Measurements from ENCODE around the gene CHRM1.

CHRM1 gene

GRCh38 chr11:62934496-62934785, 13.3 kb upstream of the CHRM1 start:
- TF ChIP-seq POLR2A (IDR thresholded peaks at IDR 0.05; ENCODE audit: low read depth, low read length): no peak
- FAIRE-seq (no peak), DNase-seq (ENCODE audit: insufficient read length) (no peak)

- FAIRE-seq (no peak), DNase-seq (ENCODE audit: insufficient read length) (no peak)
- TF ChIP-seq TAF1 (IDR thresholded peaks at IDR 0.05; ENCODE audit: borderline replicate concordance, low read depth, low read length) (no peak), POLR2AphosphoS5 (IDR thresholded peaks at IDR 0.05; ENCODE audit: low read depth, low read length) (no peak), POLR2A (IDR thresholded peaks at IDR 0.05; ENCODE audit: low read depth, low read length) (no peak)
These were observed 12.8 kb upstream of the CHRM1 start for GRCh38 chr11:62933750-62934495.

GRCh38 chr11:62933285-62933684, 12.1 kb upstream of the CHRM1 start:
- DNase-seq (ENCODE audit: insufficient read length) (no peak), FAIRE-seq (no peak)
- TF ChIP-seq TAF1 (IDR thresholded peaks at IDR 0.05; ENCODE audit: borderline replicate concordance, low read depth, low read length): no peak
- no peak for TF ChIP-seq POLR2AphosphoS5 (IDR thresholded peaks at IDR 0.05; ENCODE audit: low read depth, low read length)
- TF ChIP-seq POLR2A (IDR thresholded peaks at IDR 0.05; ENCODE audit: low read depth, low read length): no peak

DNA sequence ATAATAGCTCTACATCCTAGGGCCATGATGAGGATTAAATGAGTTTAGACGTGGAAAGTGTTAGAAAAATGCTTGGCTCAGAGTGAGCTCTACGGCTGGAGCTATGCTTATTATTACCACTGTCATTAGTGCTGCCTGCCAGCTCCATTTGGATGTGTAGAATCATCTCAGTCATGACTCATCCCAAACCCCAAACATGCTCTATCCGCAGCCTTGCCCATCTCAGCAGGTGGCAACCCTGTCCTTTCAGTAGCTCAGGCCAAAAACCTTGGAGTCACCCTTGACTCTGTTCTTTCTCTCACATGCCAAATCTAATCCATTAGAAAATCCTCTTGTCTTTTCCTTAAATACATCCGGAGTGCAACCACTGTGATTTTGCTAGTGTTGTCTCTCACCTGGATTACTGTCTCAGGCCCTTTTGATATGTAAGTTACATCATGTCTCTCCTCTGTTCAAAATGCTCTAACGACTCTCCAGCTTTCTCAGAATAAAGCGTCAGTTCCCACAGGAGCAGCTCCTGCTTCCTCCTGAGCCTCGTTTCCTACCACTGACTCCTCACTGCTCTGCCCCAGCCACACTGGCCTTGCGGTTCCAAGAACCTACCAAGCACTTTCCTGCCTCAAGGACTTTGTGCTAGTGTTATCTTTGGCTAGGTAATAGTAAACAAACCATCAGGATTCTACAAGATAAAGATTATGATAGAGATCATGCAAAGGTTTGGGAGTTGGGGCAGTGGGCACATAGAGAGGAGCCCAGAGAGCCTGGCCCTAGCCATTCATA, 10.5 kb upstream of the CHRM1 start:
- FAIRE-seq: no peak
- no peak for DNase-seq (ENCODE audit: insufficient read length)
- TF ChIP-seq POLR2A (IDR thresholded peaks at IDR 0.05; ENCODE audit: low read depth, low read length) (no peak), POLR2AphosphoS5 (IDR thresholded peaks at IDR 0.05; ENCODE audit: low read depth, low read length) (no peak), TAF1 (IDR thresholded peaks at IDR 0.05; ENCODE audit: borderline replicate concordance, low read depth, low read length) (no peak)

DNA sequence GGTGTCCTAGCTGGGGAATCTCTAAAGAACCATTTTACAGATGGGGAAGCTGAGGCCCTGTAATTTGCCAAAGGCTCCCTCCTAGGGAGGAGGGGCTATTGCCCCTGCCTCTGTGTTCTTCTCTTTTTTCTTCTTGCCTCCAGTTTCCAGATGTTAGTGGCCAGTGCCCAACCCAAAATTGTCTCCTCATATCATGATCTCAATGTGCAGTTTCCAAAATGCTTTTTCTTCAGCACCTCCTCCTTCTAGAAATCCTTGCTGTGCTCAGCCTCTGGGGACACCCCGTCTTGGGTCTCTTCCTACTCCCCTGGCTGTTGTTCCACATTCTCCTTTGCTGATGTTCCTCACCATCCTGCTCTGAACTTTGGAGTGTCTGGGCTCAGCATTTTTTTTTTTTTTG, 9.5 kb upstream of the CHRM1 start:
- DNase-seq (ENCODE audit: insufficient read length): no peak
- FAIRE-seq: no peak
- TF ChIP-seq POLR2AphosphoS5 (IDR thresholded peaks at IDR 0.05; ENCODE audit: low read depth, low read length) (no peak), TAF1 (IDR thresholded peaks at IDR 0.05; ENCODE audit: borderline replicate concordance, low read depth, low read length) (no peak), POLR2A (IDR thresholded peaks at IDR 0.05; ENCODE audit: low read depth, low read length) (no peak)

GRCh38 chr11:62930157-62930556, 9.0 kb upstream of the CHRM1 start:
- TF ChIP-seq POLR2A (IDR thresholded peaks at IDR 0.05; ENCODE audit: low read depth, low read length) (no peak), POLR2AphosphoS5 (IDR thresholded peaks at IDR 0.05; ENCODE audit: low read depth, low read length) (no peak), TAF1 (IDR thresholded peaks at IDR 0.05; ENCODE audit: borderline replicate concordance, low read depth, low read length) (no peak)
- no peak for DNase-seq (ENCODE audit: insufficient read length)
- no peak for FAIRE-seq

GRCh38 chr11:62928011-62928410, 6.8 kb upstream of the CHRM1 start:
- DNase-seq (ENCODE audit: insufficient read length) (no peak), FAIRE-seq (no peak)
- TF ChIP-seq TAF1 (IDR thresholded peaks at IDR 0.05; ENCODE audit: borderline replicate concordance, low read depth, low read length) (no peak), POLR2A (IDR thresholded peaks at IDR 0.05; ENCODE audit: low read depth, low read length) (no peak), POLR2AphosphoS5 (IDR thresholded peaks at IDR 0.05; ENCODE audit: low read depth, low read length) (no peak)

DNA sequence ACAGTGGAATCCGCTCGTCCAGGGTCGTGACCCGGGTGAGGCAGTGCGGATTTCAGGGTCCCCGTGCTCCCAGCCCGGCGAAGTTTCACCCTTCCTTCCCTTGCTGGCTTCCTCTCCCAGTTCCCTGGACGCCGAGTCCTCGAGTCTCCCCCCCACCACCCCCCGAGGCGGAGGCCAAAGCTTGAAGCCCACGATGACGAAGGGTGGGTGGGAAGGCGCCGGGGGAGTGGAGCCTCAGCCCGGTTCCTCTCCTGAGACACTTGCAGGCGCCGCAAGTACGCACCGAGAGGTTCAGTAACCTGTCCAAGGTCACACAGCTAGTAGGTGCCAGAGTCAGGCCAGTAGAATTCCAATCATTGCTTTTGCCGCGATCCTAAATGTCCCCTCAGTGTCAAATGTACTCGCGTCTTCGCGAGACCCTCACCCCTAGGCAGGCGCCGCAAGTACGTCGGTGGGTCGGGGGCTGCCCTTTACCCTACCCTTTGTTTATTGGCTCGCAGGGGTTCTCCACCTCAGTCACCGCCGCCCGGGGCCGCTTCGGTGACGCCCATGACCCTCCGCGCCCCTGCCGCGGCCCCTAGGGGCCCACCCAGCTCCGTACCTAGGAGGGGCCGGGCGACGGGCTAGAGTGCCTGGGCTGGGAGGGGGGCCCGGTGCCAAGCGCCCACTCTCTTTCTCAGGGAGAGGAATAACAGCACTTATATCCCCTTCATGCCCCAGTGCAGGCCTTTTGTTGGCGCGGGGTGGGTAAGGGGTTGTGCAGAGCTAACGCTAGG, 5.7 kb upstream of the CHRM1 start:
- FAIRE-seq (no peak), DNase-seq (ENCODE audit: insufficient read length) (no peak)
- TF ChIP-seq POLR2A (IDR thresholded peaks at IDR 0.05; ENCODE audit: low read depth, low read length): no peak
- no peak for TF ChIP-seq TAF1 (IDR thresholded peaks at IDR 0.05; ENCODE audit: borderline replicate concordance, low read depth, low read length)
- no peak for TF ChIP-seq POLR2AphosphoS5 (IDR thresholded peaks at IDR 0.05; ENCODE audit: low read depth, low read length)

GRCh38 chr11:62925745-62926679, 4.8 kb upstream of the CHRM1 start:
- TF ChIP-seq POLR2AphosphoS5 (IDR thresholded peaks at IDR 0.05; ENCODE audit: low read depth, low read length) (no peak), TAF1 (IDR thresholded peaks at IDR 0.05; ENCODE audit: borderline replicate concordance, low read depth, low read length) (no peak), POLR2A (IDR thresholded peaks at IDR 0.05; ENCODE audit: low read depth, low read length) (no peak)
- FAIRE-seq (no peak), DNase-seq (ENCODE audit: insufficient read length) (no peak)

DNA sequence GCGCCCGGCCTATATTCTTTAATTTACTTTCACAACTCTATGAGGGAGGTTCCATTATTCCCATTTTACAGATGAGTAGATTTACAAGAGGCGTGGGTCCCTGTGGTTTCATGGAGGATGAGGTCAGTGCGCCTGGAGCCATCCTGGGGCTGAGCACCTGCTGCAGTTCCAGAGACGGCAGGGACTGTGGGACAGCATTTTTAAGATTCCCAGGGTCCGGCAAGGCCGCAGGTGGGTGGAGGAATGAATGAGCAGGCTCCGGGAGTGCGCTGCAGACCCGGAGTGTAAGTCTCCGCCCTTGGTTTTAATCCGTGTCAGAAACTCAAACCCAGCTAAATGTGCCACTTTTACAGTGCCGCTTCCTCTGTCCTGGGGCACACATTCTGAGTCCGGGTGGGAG, 4.1 kb upstream of the CHRM1 start:
- no peak for DNase-seq (ENCODE audit: insufficient read length)
- FAIRE-seq: no peak
- TF ChIP-seq POLR2A (IDR thresholded peaks at IDR 0.05; ENCODE audit: low read depth, low read length): no peak

Data from GM12892 (cell line).